Stimulated activated CD8-positive, alpha-beta memory T cell treated with anti-CD3 and anti-CD28 coated beads, Interleukin-15, amount 100 ng/mL, for 24 hours (primary cell): ENCODE measurements around the gene SDR39U1.

Source experiments
- DNase-seq: peaks from one replicate; pipeline ENCODE4 v3.0.0-alpha.2; 2020; ENCODE audit warnings: low read depth

The SDR39U1 gene

GRCh38 chr14:24428628-24429394, 13.8 kb downstream of the SDR39U1 start:
- DNase-seq: no peak

- no peak for DNase-seq
Observed at GRCh38 chr14:24427537-24428508, 14.8 kb downstream of the SDR39U1 start.

DNA sequence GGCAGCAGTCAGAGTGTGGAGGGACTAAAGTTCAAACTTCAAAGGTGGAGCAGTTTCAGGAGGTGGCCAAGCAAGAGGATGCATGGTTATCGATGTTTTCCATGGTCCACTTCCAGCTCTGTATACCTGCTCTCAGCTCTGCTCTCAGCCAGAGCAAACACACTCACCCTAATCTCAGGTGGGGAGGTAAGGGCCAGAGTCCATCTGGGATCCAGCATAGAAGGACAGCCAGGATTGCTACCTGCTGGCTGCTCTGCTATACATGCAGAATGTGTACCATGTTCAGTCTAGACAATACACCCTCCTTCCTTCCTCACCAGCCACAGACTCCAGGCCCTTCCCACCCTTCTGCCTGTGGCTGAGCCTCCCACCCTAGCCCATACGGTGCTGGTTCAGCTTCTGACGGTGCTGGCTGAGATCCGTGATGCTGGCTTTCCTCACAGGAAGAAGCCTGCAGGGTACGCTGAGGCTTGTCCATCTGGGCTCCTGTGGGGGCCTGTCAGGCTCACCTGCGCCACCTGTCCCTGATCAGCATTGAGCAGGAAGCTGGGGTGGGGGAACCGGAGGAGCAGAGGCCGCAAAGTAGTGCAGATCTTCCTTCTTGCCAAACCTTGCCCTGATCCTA, 15.6 kb downstream of the SDR39U1 start:
- no peak for DNase-seq

- no peak for DNase-seq
Observed at GRCh38 chr14:24426150-24426911, 16.2 kb downstream of the SDR39U1 start.

GRCh38 chr14:24425704-24426103, 16.9 kb downstream of the SDR39U1 start:
- no peak for DNase-seq

DNA sequence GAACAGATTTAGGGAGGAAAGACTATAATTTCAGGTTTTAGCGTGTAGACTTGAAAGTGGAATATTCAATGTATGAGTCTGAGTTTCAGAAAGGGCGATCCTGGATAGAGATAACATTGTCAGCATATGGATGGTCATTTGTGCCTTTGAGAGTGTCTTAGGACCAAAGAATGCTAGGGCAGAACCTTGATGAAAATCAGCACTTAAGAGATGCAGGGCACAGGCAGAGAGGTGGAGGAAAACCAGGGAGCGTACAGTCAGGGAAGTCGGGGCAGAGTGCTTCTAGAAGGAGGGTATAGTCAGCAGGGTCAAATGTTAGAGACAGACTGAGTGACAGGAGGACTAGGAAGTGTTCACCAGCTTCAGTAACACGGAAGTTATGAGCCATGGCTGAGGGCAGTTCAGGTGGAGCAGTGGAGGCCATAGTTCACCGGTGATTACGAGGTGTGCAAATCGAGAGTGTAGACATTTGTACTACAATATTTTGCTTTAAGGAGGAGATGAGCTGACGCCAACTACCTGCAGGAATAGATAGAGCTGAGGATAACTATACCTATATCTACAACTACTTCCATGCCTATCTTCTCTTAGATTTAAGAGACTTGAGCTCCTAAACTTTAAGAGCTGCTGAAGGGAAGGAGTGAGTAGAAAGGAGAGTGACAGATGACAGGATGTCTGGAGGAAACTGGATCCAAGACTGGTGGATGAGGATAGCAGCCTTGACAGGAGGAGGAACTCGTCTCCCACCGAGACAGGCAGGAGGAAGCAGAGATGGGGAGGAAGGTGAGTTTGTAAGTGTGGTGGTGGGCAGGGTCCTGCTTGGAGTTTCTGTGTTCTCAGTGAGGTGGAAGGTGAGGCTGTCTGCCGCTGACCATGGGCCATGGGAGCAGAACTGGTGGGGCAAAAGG, 19.6 kb downstream of the SDR39U1 start:
- DNase-seq: no peak

- DNase-seq: no peak
Observed at GRCh38 chr14:24422261-24422660, 20.3 kb downstream of the SDR39U1 start.

- DNase-seq: no peak
Observed at GRCh38 chr14:24418492-24418873, 24.1 kb downstream of the SDR39U1 start.

- DNase-seq: no peak
Observed at GRCh38 chr14:24417832-24418491, 24.6 kb downstream of the SDR39U1 start.

GRCh38 chr14:24416932-24417619, 25.5 kb downstream of the SDR39U1 start:
- no peak for DNase-seq

DNA sequence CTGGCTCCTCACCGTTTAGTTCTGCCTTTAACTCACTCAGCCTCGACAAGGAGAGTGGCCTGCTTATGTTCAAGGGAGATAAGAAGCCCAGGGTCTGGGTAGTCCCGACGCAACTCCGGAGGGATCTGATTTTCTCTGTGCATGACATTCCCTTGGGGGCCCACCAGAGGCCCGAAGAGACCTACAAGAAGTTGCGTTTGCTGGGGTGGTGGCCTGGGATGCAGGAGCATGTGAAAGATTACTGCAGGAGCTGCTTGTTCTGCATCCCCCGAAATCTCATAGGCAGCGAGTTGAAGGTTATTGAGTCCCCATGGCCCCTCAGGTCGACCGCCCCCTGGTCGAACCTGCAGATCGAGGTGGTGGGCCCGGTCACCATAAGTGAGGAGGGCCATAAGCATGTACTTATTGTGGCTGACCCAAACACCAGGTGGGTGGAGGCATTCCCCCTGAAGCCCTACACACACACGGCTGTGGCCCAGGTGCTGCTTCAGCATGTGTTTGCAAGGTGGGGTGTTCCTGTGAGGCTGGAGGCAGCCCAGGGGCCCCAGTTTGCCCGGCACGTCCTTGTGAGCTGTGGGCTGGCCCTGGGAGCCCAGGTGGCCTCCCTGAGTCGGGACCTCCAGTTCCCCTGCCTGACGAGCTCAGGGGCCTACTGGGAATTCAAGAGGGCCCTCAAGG, 26.2 kb downstream of the SDR39U1 start:
- no peak for DNase-seq

- DNase-seq: no peak
Observed at GRCh38 chr14:24415421-24416253, 26.9 kb downstream of the SDR39U1 start.

DNA sequence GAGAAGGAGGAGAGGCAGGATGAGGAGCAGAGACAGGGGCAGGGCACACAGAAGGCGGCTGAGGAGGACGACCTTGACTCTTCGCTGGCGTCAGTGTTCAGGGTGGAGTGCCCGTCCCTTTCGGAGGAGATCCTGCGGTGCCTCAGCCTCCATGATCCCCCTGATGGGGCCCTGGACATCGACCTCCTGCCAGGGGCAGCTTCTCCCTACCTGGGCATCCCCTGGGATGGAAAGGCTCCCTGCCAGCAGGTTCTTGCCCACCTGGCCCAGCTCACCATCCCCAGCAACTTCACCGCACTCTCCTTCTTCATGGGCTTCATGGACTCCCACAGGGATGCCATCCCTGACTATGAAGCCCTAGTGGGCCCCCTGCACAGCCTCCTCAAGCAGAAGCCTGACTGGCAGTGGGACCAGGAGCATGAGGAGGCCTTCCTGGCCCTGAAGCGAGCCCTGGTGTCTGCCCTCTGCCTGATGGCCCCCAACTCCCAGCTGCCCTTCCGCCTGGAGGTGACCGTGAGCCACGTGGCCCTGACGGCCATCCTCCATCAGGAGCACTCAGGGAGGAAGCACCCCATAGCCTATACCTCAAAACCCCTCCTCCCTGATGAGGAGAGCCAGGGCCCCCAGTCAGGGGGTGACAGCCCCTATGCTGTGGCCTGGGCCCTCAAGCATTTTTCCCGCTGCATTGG, 27.7 kb downstream of the SDR39U1 start:
- no peak for DNase-seq

- DNase-seq: no peak
Observed at GRCh38 chr14:24414077-24414476, 28.5 kb downstream of the SDR39U1 start.

DNA sequence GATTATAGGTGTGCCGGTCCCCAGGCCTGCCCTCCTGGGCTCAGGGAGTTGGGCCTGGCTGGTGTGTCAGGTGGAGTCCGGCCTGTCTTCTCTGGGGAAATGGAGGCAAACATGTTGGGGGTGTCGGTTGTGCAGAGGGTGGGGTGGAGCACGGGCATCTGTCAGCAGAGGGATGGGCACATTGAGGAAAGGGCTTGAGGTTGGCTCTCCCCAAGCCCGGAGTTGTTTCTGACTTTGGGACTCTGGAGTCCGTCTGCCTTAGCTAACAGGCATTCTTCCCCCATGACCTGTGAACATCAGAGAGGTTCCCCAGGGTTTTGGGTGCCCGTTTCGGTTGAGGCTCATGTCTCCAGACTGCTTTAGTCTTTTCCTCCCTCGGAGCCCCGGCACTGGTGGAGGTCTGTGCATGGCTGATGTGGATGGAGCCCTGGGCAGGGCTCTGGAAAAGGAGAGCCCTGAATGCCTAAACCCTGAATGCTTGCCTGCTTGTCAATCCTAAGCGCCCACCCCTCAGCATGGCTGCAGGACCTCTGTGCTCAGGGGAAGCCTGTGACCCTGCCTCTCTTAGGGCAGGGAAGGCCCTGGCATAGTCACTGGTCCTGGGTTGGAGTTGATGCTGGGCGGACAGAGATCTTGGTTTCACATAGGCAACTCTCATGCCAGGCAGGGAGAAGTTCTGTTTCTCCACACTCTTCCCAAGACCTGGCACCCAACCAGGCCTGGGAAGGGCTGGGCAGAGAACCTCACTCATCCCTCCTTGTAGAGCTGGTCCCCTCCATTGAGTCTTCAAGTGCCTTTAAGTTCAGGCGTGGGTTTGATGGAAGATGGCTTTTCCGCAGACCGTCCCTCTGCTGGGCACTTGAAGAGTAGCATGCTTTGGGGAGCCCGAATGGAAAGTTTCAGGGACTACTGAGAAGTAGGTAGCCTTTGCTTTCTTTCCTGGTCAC, 30.9 kb downstream of the SDR39U1 start:
- no peak for DNase-seq

DNA sequence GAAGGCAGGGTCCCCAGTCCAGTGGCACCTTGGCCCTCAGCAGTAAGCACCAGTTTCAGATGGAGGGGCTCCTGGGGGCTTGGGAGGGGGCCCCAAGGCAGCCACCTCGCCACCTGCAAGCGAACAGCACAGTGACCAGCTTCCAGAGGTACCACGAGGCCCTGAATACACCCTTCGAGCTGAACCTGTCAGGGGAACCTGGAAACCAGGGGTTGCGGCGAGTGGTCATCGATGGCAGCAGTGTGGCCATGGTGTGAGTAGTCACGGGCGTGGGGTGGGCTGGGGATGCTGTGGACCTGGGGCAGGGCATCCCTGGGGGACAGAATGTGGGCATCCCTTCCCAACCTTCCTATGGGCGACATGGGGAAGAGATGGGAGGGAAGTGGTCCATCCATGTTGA, 32.6 kb downstream of the SDR39U1 start:
- DNase-seq: no peak
